Activated CD4-positive, alpha-beta T cell treated with anti-CD3 and anti-CD28 coated beads, Interleukin-2, amount 10 ng/mL, durations not matched to agents 7 days and 5 days (primary cell): ENCODE results near the gene ATG5. TPM values are rescaled to one million over a fixed set of nuclear protein-coding genes. Genes with fewer than 3 reads are reported as not detected.

Experiments
- CTCF ChIA-PET: fragments of 350-600 bp; sonication (Branson Sonifier 250); formaldehyde crosslinking; loops from one replicate; lab custom pipeline; 2021; ENCODE audit warnings: antibody characterized with exemption; lab: Charles Lee
- POLR2A ChIA-PET: fragments of 350-600 bp; sonication (Branson Sonifier 250); formaldehyde crosslinking; loops from one replicate; lab custom pipeline; 2021; ENCODE audit warnings: antibody characterized with exemption; lab: Charles Lee
- DNase-seq: peaks from one replicate; pipeline ENCODE4 v3.0.0-alpha.2; 2020
- H3K27ac Mint-ChIP-seq: one replicate; pipeline ENCODE4 v1.8.0; 2021; ENCODE audit warnings: mild to moderate bottlenecking, moderate library complexity, mixed read lengths
- H3K27me3 Mint-ChIP-seq: one replicate; pipeline ENCODE4 v1.8.0; 2021; ENCODE audit warnings: mixed read lengths
- H3K36me3 Mint-ChIP-seq: one replicate; pipeline ENCODE4 v1.8.0; 2021; ENCODE audit warnings: low read depth, mixed read lengths
- H3K4me1 Mint-ChIP-seq: one replicate; pipeline ENCODE4 v1.8.0; 2021; ENCODE audit warnings: mixed read lengths
- H3K4me3 Mint-ChIP-seq: one replicate; pipeline ENCODE4 v1.8.0; 2021; ENCODE audit warnings: mild to moderate bottlenecking, moderate library complexity, mixed read lengths
- H3K9me3 Mint-ChIP-seq: one replicate; pipeline ENCODE4 v1.8.0; 2021; ENCODE audit warnings: mixed read lengths
- total RNA-seq, 2 experiments: library from RNA; stranded (reverse); gene quantifications; one replicate each; pipeline ENCODE4 v1.2.3, GENCODE V29; 2021

ATG5 gene
- total RNA-seq, 2 experiments from 2014 or later = 27.4 to 29.3 TPM

DNA sequence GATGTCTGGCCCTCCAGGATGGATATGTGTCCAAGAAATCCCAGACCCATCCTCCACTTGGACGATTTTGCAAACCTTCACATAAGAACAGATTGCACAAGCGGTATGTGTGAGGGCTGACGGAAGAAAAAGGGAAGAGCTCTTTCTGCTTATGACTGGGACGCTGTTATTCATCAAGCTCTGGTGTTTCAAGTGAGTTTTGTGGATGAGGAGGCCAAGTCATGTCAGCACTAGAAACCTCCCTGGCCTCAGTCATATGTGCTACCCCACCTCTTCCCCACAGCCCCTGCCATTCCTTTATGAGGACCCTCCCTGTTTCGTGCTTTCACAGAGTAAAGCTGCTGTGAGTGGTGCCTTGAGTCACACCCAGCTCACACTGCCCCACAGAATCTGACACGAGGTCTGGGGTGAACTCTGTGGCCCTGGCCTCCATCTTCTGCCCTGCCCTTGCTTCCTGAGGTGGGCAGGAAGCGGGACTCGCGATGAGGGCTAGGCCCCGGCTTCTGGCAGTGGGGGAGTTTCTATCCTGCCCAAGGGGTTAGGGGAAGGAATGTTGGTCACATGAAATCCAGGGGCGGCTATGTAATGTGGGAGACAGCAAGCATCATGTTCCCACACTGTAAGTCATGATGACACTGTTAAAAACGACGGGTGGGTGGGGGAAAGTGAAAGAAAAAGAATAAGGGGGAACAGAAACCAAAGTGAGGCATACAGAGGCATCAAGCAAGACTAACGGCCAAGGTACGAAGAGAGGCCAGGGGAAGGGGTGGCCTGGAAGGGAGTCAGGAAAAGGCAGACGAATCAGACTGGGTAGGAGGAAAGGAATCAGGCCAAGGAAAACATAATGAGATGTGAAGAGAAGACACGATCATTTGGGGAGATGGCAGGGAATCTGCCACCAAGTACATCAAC lies 161.3 kb downstream of the ATG5 start:
- peak overlapping the region; percentile 23 for H3K4me3 Mint-ChIP-seq
- DNase-seq = peak; percentile 47
- peaks cover 41% of the 10 kb centered on the region for H3K4me1 Mint-ChIP-seq
- ChIA-PET CTCF (interaction anchor here (0.6 to 5.6 kb wide), 13 partner anchors 9 to 174 kb away, joined by 3 to 52 read pairs (median 5); no protein-coding TSS in a partner anchor), POLR2A (interaction anchor here (0.8 to 1.3 kb wide), 5 partner anchors 19 to 78 kb away, joined by 4 to 5 read pairs (median 4); partner anchors contain the start of gene PRDM1)
- H3K27ac Mint-ChIP-seq = peak overlapping the region; percentile 95
- peaks cover 6% of the 10 kb centered on the region for H3K36me3 Mint-ChIP-seq
- H3K9me3 Mint-ChIP-seq = no peaks in the 10 kb centered on the region
- H3K27me3 Mint-ChIP-seq = no peaks in the 10 kb centered on the region

DNA sequence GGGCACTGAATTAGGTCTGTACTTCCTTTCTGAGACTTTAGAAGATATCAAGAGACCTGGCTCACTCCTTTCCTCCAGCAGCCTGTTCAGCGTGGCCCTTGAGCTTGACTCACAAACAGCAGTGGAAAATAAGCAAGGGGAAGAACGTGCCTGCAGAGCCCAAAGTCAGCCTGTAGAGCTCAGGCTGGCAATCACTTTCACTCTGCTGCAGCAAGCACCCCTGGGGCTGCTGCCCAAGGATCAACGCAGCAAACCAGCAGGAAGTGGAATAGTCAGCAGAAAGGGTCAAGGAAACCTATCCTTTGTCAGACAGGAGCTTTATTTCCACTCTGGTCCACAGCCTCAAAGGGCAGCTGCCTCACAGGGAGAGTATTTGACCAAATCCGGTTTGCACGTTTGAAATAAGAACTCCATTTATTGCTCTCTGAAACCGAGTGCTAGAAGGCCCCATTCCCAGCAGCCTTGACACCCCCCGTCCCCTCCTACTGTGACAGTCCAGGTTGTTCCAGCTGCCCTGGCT lies 162.1 kb downstream of the ATG5 start:
- POLR2A ChIA-PET = interaction anchor here (1.0 to 1.3 kb wide), 4 partner anchors 20 to 77 kb away, joined by 4 to 5 read pairs (median 4); partner anchors contain the start of gene PRDM1
- H3K36me3 Mint-ChIP-seq = peaks cover 6% of the 10 kb centered on the region
- peak overlapping the region; percentile 23 for H3K4me3 Mint-ChIP-seq
- DNase-seq = peak; percentile 57
- peaks cover 41% of the 10 kb centered on the region for H3K4me1 Mint-ChIP-seq
- CTCF ChIA-PET = interaction anchor here (0.6 to 5.6 kb wide), 14 partner anchors 9 to 174 kb away, joined by 3 to 52 read pairs (median 5); no protein-coding TSS in a partner anchor
- peak overlapping the region; percentile 95 for H3K27ac Mint-ChIP-seq
- H3K9me3 Mint-ChIP-seq = no peaks in the 10 kb centered on the region
- H3K27me3 Mint-ChIP-seq = no peaks in the 10 kb centered on the region

DNA sequence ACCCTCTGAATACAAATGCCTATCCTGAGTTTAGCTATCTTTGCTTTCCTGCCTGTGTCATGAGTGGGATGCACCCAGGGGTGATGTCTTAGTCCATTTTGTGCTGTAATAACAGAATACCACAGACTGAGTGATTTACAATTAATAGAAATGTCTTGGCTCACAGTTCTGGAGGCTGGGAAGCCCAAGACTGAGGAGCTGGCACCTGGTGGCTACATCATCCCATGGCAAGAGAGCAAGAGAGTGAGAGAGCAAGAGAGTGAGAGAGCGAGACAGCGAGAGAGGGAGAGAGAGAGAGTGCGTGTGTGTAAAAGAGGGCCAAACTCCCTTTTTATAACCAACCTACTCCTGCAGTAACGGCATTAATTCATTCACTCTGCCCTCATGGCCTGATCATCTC lies 162.6 kb downstream of the ATG5 start:
- Mint-ChIP-seq H3K9me3 (no peaks in the 10 kb centered on the region), H3K27me3 (no peaks in the 10 kb centered on the region), H3K27ac (peak overlapping the region; percentile 95), H3K4me1 (peaks cover 40% of the 10 kb centered on the region), H3K36me3 (peaks cover 6% of the 10 kb centered on the region), H3K4me3 (no peak overlapping the region)
- CTCF ChIA-PET = interaction anchor here (0.6 to 5.6 kb wide), 9 partner anchors 8 to 166 kb away, joined by 3 to 52 read pairs (median 8); no protein-coding TSS in a partner anchor
- no peak for DNase-seq
- POLR2A ChIA-PET = interaction anchor here (0.5 kb wide), 1 partner anchor 26 kb away, joined by 3 read pairs; no protein-coding TSS in a partner anchor

DNA sequence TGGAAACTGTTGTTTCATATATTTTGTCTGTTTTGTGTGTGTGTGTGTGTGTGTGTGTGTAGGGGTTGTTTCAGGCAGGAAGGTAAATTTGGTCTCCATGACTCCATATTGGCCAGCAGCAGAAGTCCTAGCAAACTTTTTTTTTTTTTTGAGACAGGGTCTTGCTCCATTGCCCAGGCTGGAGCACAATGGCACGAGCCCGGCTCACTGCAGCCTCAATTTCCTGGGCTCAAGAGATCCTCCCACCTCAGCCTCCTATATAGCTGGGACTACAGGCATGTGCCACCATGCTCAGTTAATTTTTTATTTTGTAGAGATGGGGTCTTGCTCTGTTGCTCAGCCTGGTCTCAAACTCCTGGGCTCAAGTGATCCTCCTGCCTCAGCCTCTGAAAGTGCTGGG lies 163.7 kb downstream of the ATG5 start:
- peaks cover 34% of the 10 kb centered on the region for H3K4me1 Mint-ChIP-seq
- H3K9me3 Mint-ChIP-seq = no peaks in the 10 kb centered on the region
- H3K4me3 Mint-ChIP-seq = no peak overlapping the region
- POLR2A ChIA-PET = no interaction called here
- DNase-seq = no peak
- no peak overlapping the region for H3K27ac Mint-ChIP-seq
- CTCF ChIA-PET = interaction anchor here (1.3 to 5.6 kb wide), 2 partner anchors 18 to 36 kb away, joined by 4 to 52 read pairs; no protein-coding TSS in a partner anchor
- peaks cover 4% of the 10 kb centered on the region for H3K27me3 Mint-ChIP-seq
- peaks cover 6% of the 10 kb centered on the region for H3K36me3 Mint-ChIP-seq

DNA sequence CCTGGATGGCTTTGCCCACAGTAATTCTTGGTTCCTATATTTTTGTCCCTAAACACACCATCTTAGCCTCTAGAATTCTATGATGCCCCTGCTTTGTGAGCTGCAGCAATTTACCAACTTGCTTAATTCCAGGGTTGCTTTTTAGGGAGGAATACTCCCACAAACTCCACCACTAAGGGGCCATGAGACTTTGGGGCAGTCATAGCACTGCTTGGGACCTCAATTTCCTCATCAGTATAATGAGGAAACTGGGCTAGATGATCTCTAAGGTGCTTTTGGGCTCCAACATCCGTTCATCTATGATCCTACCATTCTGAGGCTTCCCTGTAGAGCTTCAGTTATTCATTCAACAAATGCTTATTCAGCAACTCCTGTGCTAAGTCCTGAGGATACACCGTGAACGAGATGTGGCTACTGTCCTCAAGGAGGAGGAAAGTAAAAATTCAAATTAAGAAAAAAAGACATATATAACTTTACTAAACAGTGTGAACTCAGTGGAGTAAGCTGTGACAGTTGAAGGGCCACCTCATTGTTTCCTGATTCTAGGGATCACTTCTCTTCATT lies 164.2 kb downstream of the ATG5 start:
- Mint-ChIP-seq H3K27me3 (peaks cover 4% of the 10 kb centered on the region), H3K4me1 (peaks cover 34% of the 10 kb centered on the region), H3K27ac (no peak overlapping the region), H3K9me3 (no peaks in the 10 kb centered on the region), H3K36me3 (peaks cover 6% of the 10 kb centered on the region), H3K4me3 (no peak overlapping the region)
- ChIA-PET CTCF (interaction anchor here (1.3 to 5.6 kb wide), 2 partner anchors 17 to 35 kb away, joined by 4 to 52 read pairs; no protein-coding TSS in a partner anchor), POLR2A (no interaction called here)
- no peak for DNase-seq

DNA sequence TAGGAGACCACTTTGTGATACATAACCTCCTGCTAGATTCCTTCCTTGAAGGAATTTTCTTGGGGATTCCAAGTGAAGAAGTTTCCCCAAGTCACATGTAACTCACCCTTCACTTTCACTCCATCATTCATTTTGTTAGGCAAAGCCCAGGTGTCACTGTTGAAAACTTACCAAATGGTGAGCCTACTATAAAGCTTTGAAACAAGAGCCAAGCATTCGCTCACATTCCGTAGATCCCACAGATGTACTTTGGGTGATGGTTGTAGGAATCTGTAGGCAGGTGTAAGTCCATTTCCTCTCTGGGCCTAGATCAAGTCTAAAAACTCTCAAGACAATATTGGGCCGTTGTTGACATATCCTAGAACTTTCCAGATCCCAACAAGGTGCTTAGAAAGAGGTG lies 165.4 kb downstream of the ATG5 start:
- Mint-ChIP-seq H3K36me3 (peaks cover 6% of the 10 kb centered on the region), H3K27me3 (peaks cover 4% of the 10 kb centered on the region), H3K4me1 (peaks cover 30% of the 10 kb centered on the region), H3K4me3 (no peak overlapping the region), H3K27ac (no peak overlapping the region), H3K9me3 (no peaks in the 10 kb centered on the region)
- ChIA-PET POLR2A (no interaction called here), CTCF (interaction anchor here (1.3 to 5.6 kb wide), 4 partner anchors 8 to 63 kb away, joined by 3 to 52 read pairs (median 3); no protein-coding TSS in a partner anchor)
- DNase-seq = no peak

DNA sequence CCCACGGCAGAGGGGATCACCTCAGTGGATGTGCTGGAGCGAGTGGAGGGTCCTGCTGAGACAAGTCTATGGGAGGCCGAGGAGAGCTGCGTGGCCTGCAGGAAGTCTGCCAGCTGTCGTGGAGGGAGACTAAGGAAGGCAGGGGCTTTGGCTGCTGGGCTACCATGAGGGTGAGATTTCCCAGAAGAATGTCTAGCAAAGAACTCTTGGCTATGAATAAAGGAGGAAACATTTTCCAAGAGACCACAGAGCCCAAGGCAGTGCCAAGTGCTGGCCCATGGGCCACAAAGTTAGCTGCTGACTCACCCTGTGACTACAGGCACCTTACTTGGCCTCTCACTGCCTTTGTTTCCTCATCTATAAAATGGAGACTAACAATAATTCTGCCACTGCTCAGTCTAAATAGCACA lies 166.0 kb downstream of the ATG5 start:
- no peak for DNase-seq
- CTCF ChIA-PET = interaction anchor here (1.1 to 5.6 kb wide), 5 partner anchors 9 to 64 kb away, joined by 3 to 52 read pairs (median 3); no protein-coding TSS in a partner anchor
- no peak overlapping the region for H3K4me3 Mint-ChIP-seq
- POLR2A ChIA-PET = no interaction called here
- H3K27me3 Mint-ChIP-seq = peaks cover 4% of the 10 kb centered on the region
- H3K4me1 Mint-ChIP-seq = peaks cover 25% of the 10 kb centered on the region
- no peaks in the 10 kb centered on the region for H3K9me3 Mint-ChIP-seq
- no peak overlapping the region for H3K27ac Mint-ChIP-seq
- H3K36me3 Mint-ChIP-seq = peaks cover 3% of the 10 kb centered on the region

DNA sequence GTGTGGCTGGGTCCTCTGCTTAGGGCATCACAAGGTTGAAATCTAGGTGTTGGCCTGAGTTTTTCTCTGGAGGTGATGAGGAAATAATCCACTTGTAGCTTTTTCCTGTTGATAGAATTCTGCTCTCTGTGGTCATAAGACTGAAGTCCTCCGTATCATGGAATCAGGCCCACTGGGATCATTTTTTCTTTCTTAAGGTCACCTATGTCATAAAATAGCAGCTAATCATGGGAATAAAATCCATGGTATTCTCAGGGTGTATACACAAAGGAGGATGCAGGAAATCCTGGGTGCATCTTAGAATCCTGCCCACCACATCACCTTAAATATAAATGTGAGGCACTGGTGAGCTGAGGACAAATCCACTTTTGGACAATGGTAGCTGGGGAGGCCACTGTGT lies 166.7 kb downstream of the ATG5 start:
- no peak overlapping the region for H3K4me3 Mint-ChIP-seq
- DNase-seq = no peak
- H3K9me3 Mint-ChIP-seq = no peaks in the 10 kb centered on the region
- no peak overlapping the region for H3K27ac Mint-ChIP-seq
- POLR2A ChIA-PET = no interaction called here
- CTCF ChIA-PET = interaction anchor here (0.6 to 1.3 kb wide), 3 partner anchors 28 to 60 kb away, joined by 3 to 4 read pairs (median 3); no protein-coding TSS in a partner anchor
- H3K4me1 Mint-ChIP-seq = peaks cover 18% of the 10 kb centered on the region
- H3K27me3 Mint-ChIP-seq = peaks cover 4% of the 10 kb centered on the region
- no peaks in the 10 kb centered on the region for H3K36me3 Mint-ChIP-seq

DNA sequence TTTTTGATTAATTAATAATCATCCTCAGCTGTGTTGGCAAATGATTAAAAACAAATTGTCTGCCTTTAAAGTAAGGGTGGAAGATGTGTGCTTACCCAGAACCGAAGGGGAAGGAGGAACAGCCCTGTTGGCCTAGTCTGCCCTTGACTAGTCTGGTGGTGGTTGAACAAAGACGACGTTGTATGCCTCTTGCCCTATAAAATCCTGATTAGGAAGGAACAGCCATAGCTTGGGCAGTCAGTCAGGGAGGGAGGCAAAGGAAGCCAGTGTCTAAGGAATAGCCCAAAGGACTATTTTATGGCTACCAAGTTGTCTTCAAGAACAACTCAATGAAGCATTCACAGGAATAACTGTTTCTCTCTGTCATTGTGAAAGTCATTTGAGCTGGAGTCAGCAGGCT lies 168.7 kb downstream of the ATG5 start:
- Mint-ChIP-seq H3K27ac (no peak overlapping the region), H3K36me3 (peaks cover 6% of the 10 kb centered on the region), H3K27me3 (peaks cover 4% of the 10 kb centered on the region), H3K4me1 (peaks cover 4% of the 10 kb centered on the region), H3K9me3 (peaks cover 4% of the 10 kb centered on the region), H3K4me3 (no peak overlapping the region)
- POLR2A ChIA-PET = no interaction called here
- no peak for DNase-seq
- CTCF ChIA-PET = interaction anchor here (0.8 to 2.3 kb wide), 4 partner anchors 9 to 302 kb away, joined by 3 to 6 read pairs (median 4); no protein-coding TSS in a partner anchor

DNA sequence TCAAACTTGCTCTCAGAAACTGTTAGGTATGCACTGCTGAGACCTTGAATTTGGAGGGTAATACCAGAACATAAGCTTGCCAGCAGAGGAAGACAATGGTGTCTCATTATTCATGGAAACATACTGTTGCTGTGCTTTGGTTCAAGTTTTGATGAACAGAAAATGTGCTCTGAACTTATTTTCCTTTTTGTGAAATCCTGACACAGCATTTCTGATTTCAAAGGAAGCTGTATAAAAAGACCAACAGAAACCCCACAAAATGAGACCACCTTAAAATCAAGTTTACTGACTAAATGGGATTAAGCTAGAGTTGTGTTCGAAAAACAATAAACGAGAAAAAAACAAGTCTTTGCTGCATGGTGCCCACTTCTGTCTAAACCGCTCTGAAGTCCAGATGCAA lies 169.1 kb downstream of the ATG5 start:
- no peak for DNase-seq
- no peak overlapping the region for H3K4me3 Mint-ChIP-seq
- ChIA-PET POLR2A (no interaction called here), CTCF (interaction anchor here (0.7 to 2.3 kb wide), 6 partner anchors 9 to 301 kb away, joined by 3 to 6 read pairs (median 3); no protein-coding TSS in a partner anchor)
- H3K4me1 Mint-ChIP-seq = peaks cover 2% of the 10 kb centered on the region
- peaks cover 6% of the 10 kb centered on the region for H3K36me3 Mint-ChIP-seq
- H3K27me3 Mint-ChIP-seq = peaks cover 4% of the 10 kb centered on the region
- H3K9me3 Mint-ChIP-seq = peaks cover 5% of the 10 kb centered on the region
- H3K27ac Mint-ChIP-seq = no peak overlapping the region

DNA sequence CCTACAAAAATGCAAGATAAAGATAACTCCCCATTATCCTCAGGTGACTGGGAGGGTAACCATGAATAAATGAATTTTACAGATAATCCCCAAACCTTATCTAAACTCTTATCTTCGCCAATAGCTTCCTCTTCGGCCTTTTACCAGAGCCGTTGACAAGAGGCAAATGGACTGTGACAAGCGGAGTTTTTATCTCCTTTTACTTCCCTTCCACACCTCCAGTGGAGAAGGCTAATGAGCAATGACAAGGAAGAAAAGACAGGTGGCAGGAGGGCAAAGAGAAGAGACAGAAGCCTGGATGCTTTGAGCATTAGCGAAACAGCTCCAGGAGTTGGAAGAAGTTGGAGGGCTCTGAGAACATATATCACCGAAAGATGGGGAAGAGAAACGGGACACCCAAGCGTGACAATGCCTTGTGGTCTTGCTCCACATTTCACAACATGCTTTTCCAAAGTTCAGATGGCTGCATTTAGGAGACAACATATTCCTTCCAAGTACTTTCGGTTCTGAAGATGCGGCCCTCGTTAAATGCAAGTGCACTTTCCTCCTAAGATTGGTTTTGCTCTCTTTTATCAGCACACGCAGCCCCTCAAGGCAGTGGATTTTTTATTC lies 170.2 kb downstream of the ATG5 start:
- H3K4me3 Mint-ChIP-seq = no peak overlapping the region
- POLR2A ChIA-PET = no interaction called here
- peaks cover 2% of the 10 kb centered on the region for H3K4me1 Mint-ChIP-seq
- peaks cover 8% of the 10 kb centered on the region for H3K9me3 Mint-ChIP-seq
- CTCF ChIA-PET = interaction anchor here (0.8 to 2.5 kb wide), 7 partner anchors 8 to 38 kb away, joined by 3 to 12 read pairs (median 6); no protein-coding TSS in a partner anchor
- no peak overlapping the region for H3K27ac Mint-ChIP-seq
- H3K27me3 Mint-ChIP-seq = peaks cover 4% of the 10 kb centered on the region
- DNase-seq = no peak
- H3K36me3 Mint-ChIP-seq = peaks cover 6% of the 10 kb centered on the region

DNA sequence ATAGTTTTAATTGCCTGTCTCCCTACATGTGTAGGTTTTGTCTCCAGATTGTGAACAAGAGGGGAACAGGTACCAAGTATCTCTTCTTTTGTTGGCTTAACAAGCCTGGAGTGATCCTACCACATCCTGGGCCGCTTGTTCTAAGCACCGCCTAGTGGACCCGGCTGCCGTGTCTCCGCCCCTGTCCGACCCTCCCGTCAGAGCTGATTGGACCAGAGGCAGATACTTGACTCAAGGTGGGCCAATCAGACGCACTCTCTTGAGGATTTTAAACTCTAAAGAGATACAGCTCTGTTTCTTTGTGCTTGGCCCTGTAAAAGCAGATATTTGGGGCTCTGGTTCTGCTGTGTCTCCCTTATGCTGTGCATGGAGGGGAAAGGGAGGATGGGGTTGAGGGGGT lies 171.2 kb downstream of the ATG5 start:
- ChIA-PET CTCF (interaction anchor here (0.6 to 2.5 kb wide), 6 partner anchors 8 to 194 kb away, joined by 3 to 12 read pairs (median 6); no protein-coding TSS in a partner anchor), POLR2A (no interaction called here)
- DNase-seq = no peak
- no peak overlapping the region for H3K27ac Mint-ChIP-seq
- peaks cover 8% of the 10 kb centered on the region for H3K4me1 Mint-ChIP-seq
- peaks cover 4% of the 10 kb centered on the region for H3K27me3 Mint-ChIP-seq
- no peak overlapping the region for H3K4me3 Mint-ChIP-seq
- peaks cover 8% of the 10 kb centered on the region for H3K9me3 Mint-ChIP-seq
- peaks cover 6% of the 10 kb centered on the region for H3K36me3 Mint-ChIP-seq
